ENCODE data around the gene EMC10.

Gene EMC10

DNA sequence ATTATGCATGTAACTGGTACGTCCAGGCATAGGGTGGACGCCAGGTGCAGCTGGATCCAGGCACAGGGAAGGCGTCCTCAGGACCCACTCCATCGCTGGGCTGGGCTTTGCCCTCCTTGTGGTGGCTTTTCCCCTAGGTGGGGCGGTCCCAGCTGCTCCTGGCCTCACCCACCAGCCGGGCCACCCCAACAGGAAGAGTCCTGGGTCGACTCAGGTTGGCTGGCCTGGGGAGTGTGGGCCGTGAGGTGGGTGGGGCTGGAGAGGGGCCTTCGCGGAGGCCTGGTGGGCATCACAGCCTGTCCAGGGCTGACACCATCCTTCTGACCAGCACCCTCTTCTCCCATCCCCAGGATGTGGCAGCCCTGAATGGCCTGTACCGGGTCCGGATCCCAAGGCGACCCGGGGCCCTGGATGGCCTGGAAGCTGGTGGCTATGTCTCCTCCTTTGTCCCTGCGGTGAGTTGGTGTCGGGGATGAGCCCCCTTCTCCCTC lies 3.5 kb downstream of the EMC10 start:
- Histone ChIP-seq H3K4me1 (no peaks in the 10 kb centered on the region; the same call in 1 of the 2 replicates), H3K27me3 (no peaks in the 10 kb centered on the region), H3K36me3 (peaks cover 9% of the 10 kb centered on the region), H3K9me3 (no peaks in the 10 kb centered on the region), H3K4me3 (ENCODE audit: low read depth, low read length) (no peak overlapping the region)
- DNase-seq = no peak
- TF ChIP-seq, protein P1, sequence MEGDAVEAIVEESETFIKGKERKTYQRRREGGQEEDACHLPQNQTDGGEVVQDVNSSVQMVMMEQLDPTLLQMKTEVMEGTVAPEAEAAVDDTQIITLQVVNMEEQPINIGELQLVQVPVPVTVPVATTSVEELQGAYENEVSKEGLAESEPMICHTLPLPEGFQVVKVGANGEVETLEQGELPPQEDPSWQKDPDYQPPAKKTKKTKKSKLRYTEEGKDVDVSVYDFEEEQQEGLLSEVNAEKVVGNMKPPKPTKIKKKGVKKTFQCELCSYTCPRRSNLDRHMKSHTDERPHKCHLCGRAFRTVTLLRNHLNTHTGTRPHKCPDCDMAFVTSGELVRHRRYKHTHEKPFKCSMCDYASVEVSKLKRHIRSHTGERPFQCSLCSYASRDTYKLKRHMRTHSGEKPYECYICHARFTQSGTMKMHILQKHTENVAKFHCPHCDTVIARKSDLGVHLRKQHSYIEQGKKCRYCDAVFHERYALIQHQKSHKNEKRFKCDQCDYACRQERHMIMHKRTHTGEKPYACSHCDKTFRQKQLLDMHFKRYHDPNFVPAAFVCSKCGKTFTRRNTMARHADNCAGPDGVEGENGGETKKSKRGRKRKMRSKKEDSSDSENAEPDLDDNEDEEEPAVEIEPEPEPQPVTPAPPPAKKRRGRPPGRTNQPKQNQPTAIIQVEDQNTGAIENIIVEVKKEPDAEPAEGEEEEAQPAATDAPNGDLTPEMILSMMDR (IDR thresholded peaks at IDR 0.05; ENCODE audit: low read depth, low read length) = no peak

- TF ChIP-seq, protein P1 (IDR thresholded peaks at IDR 0.05; ENCODE audit: low read depth, low read length) = no peak
- Histone ChIP-seq H3K36me3 (peaks cover 9% of the 10 kb centered on the region), H3K9me3 (no peaks in the 10 kb centered on the region), H3K4me1 (no peaks in the 10 kb centered on the region; the same call in 1 of the 2 replicates), H3K4me3 (ENCODE audit: low read depth, low read length) (no peak overlapping the region), H3K27me3 (no peaks in the 10 kb centered on the region)
- no peak for DNase-seq
Observed at GRCh38 chr19:50480281-50481111, 4.2 kb downstream of the EMC10 start.

DNA sequence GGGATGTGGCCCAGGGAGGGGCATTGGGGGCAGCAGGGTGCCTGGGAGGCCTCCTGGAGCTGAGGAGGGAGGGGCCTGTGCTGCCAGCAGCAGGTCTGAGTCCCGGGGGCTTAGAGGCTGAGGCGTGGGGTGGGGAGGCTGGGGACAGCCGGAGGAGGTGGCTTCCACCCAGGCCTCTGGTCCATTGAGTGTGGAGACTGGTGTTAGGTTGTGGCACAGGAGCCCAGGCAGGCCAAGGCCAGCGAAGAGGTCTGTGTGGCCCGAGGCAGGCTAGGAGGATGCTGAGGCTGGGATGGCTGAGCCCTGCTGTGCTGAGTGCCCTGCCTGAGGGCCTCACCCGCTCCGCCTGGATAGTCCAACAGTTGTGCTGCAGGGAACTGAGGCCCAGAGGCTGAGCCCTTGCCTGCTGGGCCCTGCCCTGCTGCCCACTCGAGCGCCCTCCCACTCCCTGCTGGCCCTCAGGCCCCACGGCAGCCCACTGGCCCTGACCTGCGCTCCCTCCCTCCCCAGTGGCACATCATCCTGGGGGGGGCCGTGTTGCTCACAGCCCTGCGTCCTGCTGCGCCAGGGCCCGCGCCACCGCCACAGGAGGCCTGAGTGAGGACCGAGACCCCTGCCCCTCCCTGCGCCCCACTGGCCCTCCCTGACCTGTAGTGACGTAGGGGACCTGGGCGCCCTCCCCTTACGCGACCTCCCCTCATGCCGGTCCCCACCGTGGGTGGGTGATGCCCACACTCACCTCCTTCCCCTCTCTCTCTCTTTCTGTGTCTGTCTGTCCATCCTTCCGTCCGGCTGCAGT lies 5.2 kb downstream of the EMC10 start:
- Histone ChIP-seq H3K9me3 (peaks cover 2% of the 10 kb centered on the region; the same call in 1 of the 2 replicates), H3K4me1 (no peaks in the 10 kb centered on the region; the same call in 1 of the 2 replicates), H3K27me3 (no peaks in the 10 kb centered on the region), H3K36me3 (peaks cover 9% of the 10 kb centered on the region), H3K4me3 (ENCODE audit: low read depth, low read length) (no peak overlapping the region)
- DNase-seq = no peak
- TF ChIP-seq, protein P1 (IDR thresholded peaks at IDR 0.05; ENCODE audit: low read depth, low read length) = no peak

DNA sequence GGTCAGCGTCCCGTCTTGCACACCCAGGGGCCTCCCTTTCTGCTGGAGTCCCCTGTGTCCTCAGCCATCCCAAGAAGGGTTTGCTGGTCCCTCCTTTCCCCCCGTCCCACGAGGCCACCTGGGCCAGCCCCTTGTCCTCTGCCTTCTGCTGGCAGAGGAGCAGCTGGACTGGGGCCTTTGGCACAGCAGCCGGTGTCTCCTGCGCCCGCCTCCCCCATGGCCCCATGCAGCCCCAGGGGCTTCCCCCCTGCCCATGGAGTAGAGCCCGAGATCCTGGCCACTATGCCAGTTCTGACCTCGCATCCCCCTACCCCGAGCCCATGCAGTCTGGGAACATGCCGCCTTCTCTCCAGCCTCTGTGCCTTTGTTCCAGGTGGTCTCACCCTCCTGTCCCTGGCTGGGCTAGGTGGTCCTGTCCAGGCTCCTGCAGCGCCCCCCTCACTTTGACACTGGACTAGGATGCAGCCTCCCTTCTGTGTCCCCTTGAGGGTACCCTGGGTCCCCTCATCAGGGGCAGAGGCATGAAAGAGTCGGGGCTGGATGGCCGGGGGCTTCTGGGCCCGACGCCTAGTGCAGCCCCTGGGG lies 6.1 kb downstream of the EMC10 start:
- peaks cover 2% of the 10 kb centered on the region for H3K27me3 ChIP-seq
- TF ChIP-seq, protein P1 (IDR thresholded peaks at IDR 0.05; ENCODE audit: low read depth, low read length) = no peak
- H3K4me3 ChIP-seq (ENCODE audit: low read depth, low read length) = no peak overlapping the region
- peaks cover 7% of the 10 kb centered on the region; the same call in 1 of the 2 replicates for H3K9me3 ChIP-seq
- H3K36me3 ChIP-seq = peaks cover 9% of the 10 kb centered on the region
- H3K4me1 ChIP-seq = no peaks in the 10 kb centered on the region; the same call in 1 of the 2 replicates
- no peak for DNase-seq

DNA sequence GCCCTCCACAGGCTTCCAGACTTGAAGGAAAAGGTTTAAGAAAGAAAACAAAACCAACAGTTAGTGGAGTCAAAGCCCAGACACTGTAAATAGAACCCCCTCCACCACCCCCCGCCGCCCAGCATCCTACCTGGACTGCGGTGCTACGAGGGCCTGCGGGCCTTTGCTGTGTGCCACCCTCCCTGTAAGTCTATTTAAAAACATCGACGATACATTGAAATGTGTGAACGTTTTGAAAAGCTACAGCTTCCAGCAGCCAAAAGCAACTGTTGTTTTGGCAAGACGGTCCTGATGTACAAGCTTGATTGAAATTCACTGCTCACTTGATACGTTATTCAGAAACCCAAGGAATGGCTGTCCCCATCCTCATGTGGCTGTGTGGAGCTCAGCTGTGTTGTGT lies 6.6 kb downstream of the EMC10 start:
- peaks cover 9% of the 10 kb centered on the region for H3K36me3 ChIP-seq
- H3K9me3 ChIP-seq = peaks cover 8% of the 10 kb centered on the region; the same call in 1 of the 2 replicates
- no peak for DNase-seq
- peaks cover 8% of the 10 kb centered on the region for H3K27me3 ChIP-seq
- H3K4me1 ChIP-seq = no peaks in the 10 kb centered on the region
- TF ChIP-seq, protein P1 (IDR thresholded peaks at IDR 0.05; ENCODE audit: low read depth, low read length) = no peak
- H3K4me3 ChIP-seq (ENCODE audit: low read depth, low read length) = no peak overlapping the region

Data from BE2C (cell line).